Lower leg skin (tissue), 4 donors: Measurements from ENCODE around the gene PCNX4. TPM values are rescaled to one million over a fixed set of nuclear protein-coding genes. Genes with fewer than 3 reads are reported as not detected.

Experiments
- DNase-seq, 2 donors: peaks; one replicate each; pipeline ENCODE4 v3.0.0-alpha.2; 2019; ENCODE audit warnings: low spot score in 2 of 2
- H3K4me3 ChIP-seq: fragments of 200-600 bp; sonication (generic); 2 replicates; pipeline ENCODE4 v1.5.1; 2017; ENCODE audit warnings: mild to moderate bottlenecking, low read depth; ENCODE audit not compliant: poor library complexity, severe bottlenecking
- POLR2A ChIP-seq, 2 donors: fragments of 450-650 bp; IDR thresholded peaks; one replicate each; pipeline ENCODE4 v1.6.1; 2016 to 2017; ENCODE audit warnings: antibody characterized with exemption in 2 of 2, mild to moderate bottlenecking in 1 of 2, moderate library complexity in 1 of 2
- WGBS, 2 donors: methylation state at CpG; one replicate each; pipeline ENCODE4 v1.1.5; 2018; 5-methylcytosine and 5-hydroxymethylcytosine counted together
- intact Hi-C: fragments of 100-400 bp; cut with DNase I; formaldehyde crosslinking; loops from one replicate; pipeline ENCODE4 v1.15.0; 2023; ENCODE audit warnings: low total_unique reads
- total RNA-seq, 4 donors: library from RNA; depleted of rRNA; stranded (reverse); fragments of >200 nt; gene quantifications; one replicate each; pipeline ENCODE4 v1.1.0, GENCODE V29; 2016
- TF ChIP-seq, protein P1 (sequence below), 3 donors: fragments of 450-650 bp; IDR thresholded peaks; one replicate each; pipeline ENCODE4 v1.5.1; 2016; ENCODE audit warnings: antibody characterized with exemption in 3 of 3, mild to moderate bottlenecking in 3 of 3, moderate library complexity in 2 of 3

PCNX4 gene
- total RNA-seq, 4 donors from 2014 or later: 24.7 to 48.0 (median 27.9) TPM

DNA sequence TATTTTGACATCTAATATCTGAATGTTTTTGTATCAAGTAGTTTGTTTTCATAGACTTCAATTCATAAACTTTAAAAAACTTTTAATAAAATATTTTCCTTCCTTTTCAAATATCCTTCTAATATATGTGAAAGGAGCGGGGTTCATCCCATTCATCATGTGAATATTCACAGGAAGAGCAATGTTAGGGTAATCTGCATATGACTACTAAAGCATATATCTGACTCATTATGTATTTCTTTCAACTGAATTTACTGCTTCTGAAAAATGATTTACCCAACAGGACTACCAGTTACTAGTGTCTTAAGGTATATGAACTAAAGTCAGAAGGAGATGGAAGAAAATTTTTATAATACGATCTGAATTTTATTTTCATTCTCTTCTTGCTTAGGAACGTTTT is 43.0 kb downstream of the PCNX4 start:
- intact Hi-C loops: no loop called here
- no peak overlapping the region for H3K4me3 ChIP-seq
- no peak for DNase-seq
- no peak for TF ChIP-seq POLR2A (IDR thresholded peaks at IDR 0.05)
- 92 to 95% methylated on average over 3 of the region's 3 CpGs for WGBS, 2 donors

DNA sequence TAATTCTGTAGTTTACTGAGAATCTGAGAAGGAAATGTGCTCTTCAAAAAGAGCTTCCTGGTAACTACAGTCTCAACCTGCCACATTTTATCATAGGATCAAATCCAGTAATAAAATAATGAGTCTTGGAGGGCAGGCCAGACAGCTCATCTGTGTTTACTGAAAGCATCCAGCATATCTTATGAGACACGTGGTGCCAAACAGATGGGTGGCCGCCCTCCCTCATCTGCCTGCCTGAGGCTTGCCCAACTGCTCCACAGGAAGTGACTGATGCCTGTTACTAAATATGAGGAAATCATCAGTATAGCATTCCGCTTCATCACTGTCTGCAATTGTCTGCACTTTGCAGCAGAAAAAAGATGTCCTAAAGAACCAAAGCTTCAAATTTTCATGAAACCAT is 60.0 kb downstream of the PCNX4 start:
- TF ChIP-seq POLR2A (IDR thresholded peaks at IDR 0.05): no peak
- TF ChIP-seq, protein P1, sequence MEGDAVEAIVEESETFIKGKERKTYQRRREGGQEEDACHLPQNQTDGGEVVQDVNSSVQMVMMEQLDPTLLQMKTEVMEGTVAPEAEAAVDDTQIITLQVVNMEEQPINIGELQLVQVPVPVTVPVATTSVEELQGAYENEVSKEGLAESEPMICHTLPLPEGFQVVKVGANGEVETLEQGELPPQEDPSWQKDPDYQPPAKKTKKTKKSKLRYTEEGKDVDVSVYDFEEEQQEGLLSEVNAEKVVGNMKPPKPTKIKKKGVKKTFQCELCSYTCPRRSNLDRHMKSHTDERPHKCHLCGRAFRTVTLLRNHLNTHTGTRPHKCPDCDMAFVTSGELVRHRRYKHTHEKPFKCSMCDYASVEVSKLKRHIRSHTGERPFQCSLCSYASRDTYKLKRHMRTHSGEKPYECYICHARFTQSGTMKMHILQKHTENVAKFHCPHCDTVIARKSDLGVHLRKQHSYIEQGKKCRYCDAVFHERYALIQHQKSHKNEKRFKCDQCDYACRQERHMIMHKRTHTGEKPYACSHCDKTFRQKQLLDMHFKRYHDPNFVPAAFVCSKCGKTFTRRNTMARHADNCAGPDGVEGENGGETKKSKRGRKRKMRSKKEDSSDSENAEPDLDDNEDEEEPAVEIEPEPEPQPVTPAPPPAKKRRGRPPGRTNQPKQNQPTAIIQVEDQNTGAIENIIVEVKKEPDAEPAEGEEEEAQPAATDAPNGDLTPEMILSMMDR (IDR thresholded peaks at IDR 0.05): no peak
- intact Hi-C loops: no loop called here
- DNase-seq: peak; percentile 92 to 96
- no peak overlapping the region for H3K4me3 ChIP-seq
- WGBS, 2 donors: 1 to 4% methylated on average over 3 of the region's 3 CpGs

DNA sequence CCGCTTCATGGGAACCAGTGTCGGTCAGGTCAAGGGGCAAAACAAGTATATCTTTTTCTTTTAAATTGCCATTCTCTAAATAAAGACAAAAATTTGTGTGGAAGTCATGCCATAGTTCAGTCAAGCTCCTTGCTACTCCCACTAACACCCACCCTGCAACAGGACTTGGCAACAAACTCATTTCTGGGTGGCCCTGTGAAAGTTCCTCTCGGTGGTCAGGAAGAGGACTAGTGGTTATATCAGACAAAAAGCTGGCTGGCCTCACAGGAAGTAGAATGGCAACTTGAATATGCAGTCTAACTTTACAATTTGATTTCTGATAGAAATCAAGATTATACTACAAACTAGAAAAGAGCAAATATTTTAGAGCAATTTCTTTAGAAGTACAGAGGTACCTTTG is 62.3 kb downstream of the PCNX4 start:
- intact Hi-C loops: no loop called here
- TF ChIP-seq POLR2A (IDR thresholded peaks at IDR 0.05): no peak
- TF ChIP-seq, protein P1 (IDR thresholded peaks at IDR 0.05): no peak
- DNase-seq: no peak
- no peak overlapping the region for H3K4me3 ChIP-seq
- WGBS, 2 donors: 80 to 83% methylated on average over 3 of the region's 3 CpGs

DNA sequence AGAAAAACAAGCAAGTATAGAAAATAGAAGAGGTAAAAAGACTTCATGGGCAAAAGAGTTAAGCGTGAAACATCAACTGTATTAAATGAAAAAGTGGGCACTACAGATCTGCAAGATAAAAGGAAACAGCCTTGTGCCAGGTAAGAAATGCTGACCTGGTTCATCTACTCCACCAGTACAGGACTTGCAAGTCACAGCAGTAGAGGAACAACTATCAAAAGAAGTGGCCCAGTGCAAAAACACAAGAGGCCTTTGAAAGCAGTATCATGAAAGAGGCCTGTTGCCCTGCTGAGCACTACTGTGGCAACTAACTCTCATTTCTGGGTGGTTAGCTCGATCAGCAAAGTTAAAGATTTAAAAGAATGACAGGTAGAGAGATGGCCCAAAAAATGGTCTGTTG is 62.9 kb downstream of the PCNX4 start:
- H3K4me3 ChIP-seq: no peak overlapping the region
- no peak for DNase-seq
- no peak for TF ChIP-seq POLR2A (IDR thresholded peaks at IDR 0.05)
- TF ChIP-seq, protein P1 (IDR thresholded peaks at IDR 0.05): no peak
- 90 to 93% methylated on average over 2 of the region's 2 CpGs for WGBS, 2 donors
- intact Hi-C loops: no loop called here

DNA sequence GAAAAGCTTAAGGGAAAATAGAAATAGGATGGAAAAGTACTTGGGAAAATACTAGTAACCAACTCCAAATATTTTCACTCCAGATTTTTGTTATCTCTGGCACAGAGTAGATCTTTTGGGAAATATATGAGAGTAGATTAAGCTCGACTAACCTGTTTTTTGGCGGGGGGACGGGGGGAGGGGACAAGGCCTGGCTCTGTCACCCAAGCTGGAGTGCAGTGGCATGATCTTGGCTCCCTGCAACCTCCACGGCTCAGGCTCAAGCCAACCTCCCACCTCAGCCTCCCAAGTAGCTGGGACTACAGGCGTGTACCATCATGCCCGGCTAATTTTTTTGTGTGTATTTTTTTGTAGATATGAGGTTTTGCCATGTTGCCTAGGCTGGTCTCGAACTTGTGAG is 68.7 kb downstream of the PCNX4 start:
- H3K4me3 ChIP-seq: no peak overlapping the region
- WGBS, 2 donors: 75 to 85% methylated on average over 7 of the region's 7 CpGs
- DNase-seq: no peak
- intact Hi-C loops: no loop called here
- TF ChIP-seq POLR2A (IDR thresholded peaks at IDR 0.05): no peak
- TF ChIP-seq, protein P1 (IDR thresholded peaks at IDR 0.05): no peak

DNA sequence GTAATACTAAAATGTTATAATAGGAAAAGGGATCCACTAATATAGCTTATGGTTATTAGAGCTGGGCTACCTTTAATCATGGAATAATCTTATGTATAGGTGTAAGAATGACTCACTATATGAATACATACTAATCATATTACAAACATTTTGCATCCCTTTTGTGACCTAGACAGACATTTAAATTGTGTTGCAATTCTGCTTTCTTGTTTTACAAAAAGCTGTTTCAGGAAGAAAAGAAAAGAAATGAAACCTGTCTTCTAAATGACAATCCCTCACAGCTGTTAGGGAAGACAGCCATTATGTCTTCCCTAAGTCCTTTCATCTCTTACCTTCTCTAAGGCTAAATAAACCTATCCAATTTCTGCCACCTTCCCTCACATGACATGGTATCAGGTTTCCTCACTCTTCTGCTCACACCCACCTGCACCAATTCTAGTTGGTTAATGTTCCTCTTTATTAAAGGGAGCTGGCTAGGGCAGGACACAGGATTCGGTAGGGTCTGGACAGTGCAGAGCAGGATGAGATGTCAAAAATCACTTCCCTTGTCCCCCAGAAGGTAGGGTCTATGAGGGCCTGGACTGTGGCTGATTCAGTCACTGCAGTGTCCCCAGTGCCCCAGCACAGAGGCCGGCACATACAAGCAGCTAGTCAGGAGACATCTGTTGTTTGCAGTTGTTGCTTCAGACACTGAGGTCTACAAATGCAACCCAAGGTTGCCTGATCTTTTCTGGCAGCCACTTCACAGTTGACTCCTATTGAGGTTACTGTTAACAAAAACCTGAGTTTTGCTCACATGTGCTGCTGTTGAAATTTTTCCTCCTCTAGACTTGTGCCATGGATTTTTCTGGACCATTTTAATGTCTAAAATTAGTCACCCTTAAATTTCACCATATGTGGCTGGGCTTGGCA is 69.7 kb downstream of the PCNX4 start:
- TF ChIP-seq, protein P1 (IDR thresholded peaks at IDR 0.05): no peak
- no peak for TF ChIP-seq POLR2A (IDR thresholded peaks at IDR 0.05)
- DNase-seq: peak; percentile 31 to 85
- H3K4me3 ChIP-seq: no peak overlapping the region
- intact Hi-C loops: no loop called here
- WGBS, 2 donors: 68 to 76% methylated on average over 2 of the region's 2 CpGs
